ENCODE data around the gene ZNF618. TPM values are rescaled to one million over a fixed set of nuclear protein-coding genes. Genes with fewer than 3 reads are reported as not detected.

The ZNF618 gene
- total RNA-seq, 1 experiment from 2014 or later = 1.2 TPM

- POLR2A ChIA-PET = no interaction called here
- CTCF ChIA-PET = interaction anchor here (1.1 kb wide), 1 partner anchor 57 kb away, joined by 7 read pairs; no protein-coding TSS in a partner anchor
Observed at GRCh38 chr9:114025760-114026159, 149.7 kb downstream of the ZNF618 start.

GRCh38 chr9:114026335-114026734 is 150.2 kb downstream of the ZNF618 start:
- H3K9me3 ChIP-seq = peaks cover 18% of the 10 kb centered on the region
- CTCF ChIA-PET = no interaction called here
- no peaks in the 10 kb centered on the region for H3K36me3 ChIP-seq (ENCODE audit: control insufficient read depth, insufficient read depth, low read length)
- peaks cover 7% of the 10 kb centered on the region for H3K4me1 Mint-ChIP-seq (ENCODE audit: low read depth, unreplicated experiment)
- no TSS peak for BruUV-seq (replicated peaks)
- no peak overlapping the region for H3K4me3 ChIP-seq (ENCODE audit: low read depth, low read length)
- no peak for DNase-seq
- peaks cover 5% of the 10 kb centered on the region for H3K36me3 Mint-ChIP-seq (ENCODE audit: insufficient read depth, unreplicated experiment)
- no peaks in the 10 kb centered on the region for H3K27me3 Mint-ChIP-seq (ENCODE audit: insufficient read depth, unreplicated experiment)
- H3K4me1 ChIP-seq = peaks cover 6% of the 10 kb centered on the region
- H3K4me3 Mint-ChIP-seq (ENCODE audit: unreplicated experiment) = no peak overlapping the region
- peaks cover 41% of the 10 kb centered on the region for H3K9me3 Mint-ChIP-seq (ENCODE audit: unreplicated experiment)
- H3K27me3 ChIP-seq (replicated peaks; ENCODE audit: control insufficient read depth, insufficient read depth, low read length) = no peaks in the 10 kb centered on the region
- no peak for TF ChIP-seq CTCF (IDR thresholded peaks at IDR 0.05; ENCODE audit: insufficient read depth in 1 of 2, low read depth in 1 of 2, low read length in 1 of 2, severe bottlenecking in 1 of 2, unreplicated experiment in 1 of 2)
- intact Hi-C loops (cut with micrococcal nuclease; ENCODE audit: unreplicated experiment) = no loop called here
- POLR2A ChIA-PET = no interaction called here
- no peak overlapping the region for H3K27ac Mint-ChIP-seq (ENCODE audit: unreplicated experiment)

More at GRCh38 chr9:114025760-114026159, 149.7 kb downstream of the ZNF618 start:
- no peaks in the 10 kb centered on the region for H3K27me3 Mint-ChIP-seq (ENCODE audit: insufficient read depth, unreplicated experiment)
- H3K4me3 Mint-ChIP-seq (ENCODE audit: unreplicated experiment) = no peak overlapping the region
- Histone ChIP-seq H3K4me1 (peaks cover 6% of the 10 kb centered on the region), H3K9me3 (peaks cover 23% of the 10 kb centered on the region), H3K27me3 (replicated peaks; ENCODE audit: control insufficient read depth, insufficient read depth, low read length) (no peaks in the 10 kb centered on the region), H3K4me3 (ENCODE audit: low read depth, low read length) (no peak overlapping the region), H3K36me3 (ENCODE audit: control insufficient read depth, insufficient read depth, low read length) (no peaks in the 10 kb centered on the region)
- peaks cover 7% of the 10 kb centered on the region for H3K4me1 Mint-ChIP-seq (ENCODE audit: low read depth, unreplicated experiment)
- no peak for DNase-seq
- intact Hi-C loops (cut with micrococcal nuclease; ENCODE audit: unreplicated experiment) = no loop called here
- TF ChIP-seq CTCF (IDR thresholded peaks at IDR 0.05; ENCODE audit: insufficient read depth in 1 of 2, low read depth in 1 of 2, low read length in 1 of 2, severe bottlenecking in 1 of 2, unreplicated experiment in 1 of 2) = no peak
- no TSS peak for BruUV-seq (replicated peaks)
- H3K9me3 Mint-ChIP-seq (ENCODE audit: unreplicated experiment) = peaks cover 44% of the 10 kb centered on the region
- H3K36me3 Mint-ChIP-seq (ENCODE audit: insufficient read depth, unreplicated experiment) = peaks cover 5% of the 10 kb centered on the region
- H3K27ac Mint-ChIP-seq (ENCODE audit: unreplicated experiment) = no peak overlapping the region

- H3K27me3 ChIP-seq (replicated peaks; ENCODE audit: control insufficient read depth, insufficient read depth, low read length) = no peaks in the 10 kb centered on the region
- H3K36me3 Mint-ChIP-seq (ENCODE audit: insufficient read depth, unreplicated experiment) = peaks cover 5% of the 10 kb centered on the region
- intact Hi-C loops (cut with micrococcal nuclease; ENCODE audit: unreplicated experiment) = no loop called here
Observed at GRCh38 chr9:114027159-114027862, 151.2 kb downstream of the ZNF618 start.

More at GRCh38 chr9:114027159-114027862, 151.2 kb downstream of the ZNF618 start:
- CTCF ChIA-PET = no interaction called here
- no peak for DNase-seq
- no peaks in the 10 kb centered on the region for H3K36me3 ChIP-seq (ENCODE audit: control insufficient read depth, insufficient read depth, low read length)
- no peak overlapping the region for H3K4me3 Mint-ChIP-seq (ENCODE audit: unreplicated experiment)
- H3K9me3 ChIP-seq = peaks cover 18% of the 10 kb centered on the region
- POLR2A ChIA-PET = no interaction called here
- BruUV-seq (replicated peaks) = no TSS peak
- H3K9me3 Mint-ChIP-seq (ENCODE audit: unreplicated experiment) = peaks cover 40% of the 10 kb centered on the region
- H3K4me1 Mint-ChIP-seq (ENCODE audit: low read depth, unreplicated experiment) = peaks cover 7% of the 10 kb centered on the region
- H3K4me3 ChIP-seq (ENCODE audit: low read depth, low read length) = no peak overlapping the region
- no peak for TF ChIP-seq CTCF (IDR thresholded peaks at IDR 0.05; ENCODE audit: insufficient read depth in 1 of 2, low read depth in 1 of 2, low read length in 1 of 2, severe bottlenecking in 1 of 2, unreplicated experiment in 1 of 2)
- H3K27me3 Mint-ChIP-seq (ENCODE audit: insufficient read depth, unreplicated experiment) = no peaks in the 10 kb centered on the region
- no peak overlapping the region for H3K27ac Mint-ChIP-seq (ENCODE audit: unreplicated experiment)
- peaks cover 6% of the 10 kb centered on the region for H3K4me1 ChIP-seq
